ENCODE measurements around the gene RANBP10. TPM values are rescaled to one million over a fixed set of nuclear protein-coding genes. Genes with fewer than 3 reads are reported as not detected.

RANBP10 gene
- total and polyA plus RNA-seq, 9 of the 15 experiments (the other 6 are each of a cell fraction or from before 2014, with no cell fraction given): 0.61 to 19.3 (median 5.9) TPM

DNA sequence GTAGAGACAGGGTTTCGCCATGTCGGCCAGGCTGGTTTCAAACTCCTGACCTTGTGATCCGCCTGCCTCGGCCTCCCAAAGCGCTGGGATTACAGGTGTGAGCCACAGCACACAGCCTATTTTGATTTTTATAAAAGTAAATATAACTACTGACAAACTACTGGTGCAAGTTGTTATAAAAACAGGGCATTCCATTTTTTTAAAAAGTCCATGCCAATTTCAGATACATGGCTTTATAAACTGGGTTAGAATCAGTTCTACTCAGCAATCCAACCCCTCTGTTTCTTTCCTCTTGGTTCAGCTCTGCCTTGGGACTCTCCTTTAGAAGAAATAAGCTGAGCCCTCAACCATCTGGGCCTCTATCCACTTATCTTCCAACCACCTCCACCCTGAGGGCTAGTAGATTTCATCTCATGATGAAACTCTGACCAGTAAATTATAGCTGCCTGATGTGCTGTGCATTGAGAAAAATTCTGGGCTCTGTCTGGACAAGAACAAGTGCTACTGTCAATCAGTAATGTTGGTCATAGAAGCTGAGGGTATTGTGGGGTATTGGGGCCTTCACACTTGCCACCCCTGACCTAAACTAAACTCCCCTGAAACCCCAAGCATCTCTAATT, 10.2 kb downstream of the RANBP10 start (continued):
- TF ChIP-seq, protein P1, sequence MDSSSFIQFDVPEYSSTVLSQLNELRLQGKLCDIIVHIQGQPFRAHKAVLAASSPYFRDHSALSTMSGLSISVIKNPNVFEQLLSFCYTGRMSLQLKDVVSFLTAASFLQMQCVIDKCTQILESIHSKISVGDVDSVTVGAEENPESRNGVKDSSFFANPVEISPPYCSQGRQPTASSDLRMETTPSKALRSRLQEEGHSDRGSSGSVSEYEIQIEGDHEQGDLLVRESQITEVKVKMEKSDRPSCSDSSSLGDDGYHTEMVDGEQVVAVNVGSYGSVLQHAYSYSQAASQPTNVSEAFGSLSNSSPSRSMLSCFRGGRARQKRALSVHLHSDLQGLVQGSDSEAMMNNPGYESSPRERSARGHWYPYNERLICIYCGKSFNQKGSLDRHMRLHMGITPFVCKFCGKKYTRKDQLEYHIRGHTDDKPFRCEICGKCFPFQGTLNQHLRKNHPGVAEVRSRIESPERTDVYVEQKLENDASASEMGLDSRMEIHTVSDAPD (CRISPR knock-in tag; IDR thresholded peaks at IDR 0.05): no peak
- TF ChIP-seq CTBP1 (IDR thresholded peaks at IDR 0.05; ENCODE audit: borderline replicate concordance): no peak
- TF ChIP-seq, protein P2, sequence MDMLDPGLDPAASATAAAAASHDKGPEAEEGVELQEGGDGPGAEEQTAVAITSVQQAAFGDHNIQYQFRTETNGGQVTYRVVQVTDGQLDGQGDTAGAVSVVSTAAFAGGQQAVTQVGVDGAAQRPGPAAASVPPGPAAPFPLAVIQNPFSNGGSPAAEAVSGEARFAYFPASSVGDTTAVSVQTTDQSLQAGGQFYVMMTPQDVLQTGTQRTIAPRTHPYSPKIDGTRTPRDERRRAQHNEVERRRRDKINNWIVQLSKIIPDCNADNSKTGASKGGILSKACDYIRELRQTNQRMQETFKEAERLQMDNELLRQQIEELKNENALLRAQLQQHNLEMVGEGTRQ (CRISPR knock-in tag; IDR thresholded peaks at IDR 0.05): no peak
- TF ChIP-seq, protein P3, sequence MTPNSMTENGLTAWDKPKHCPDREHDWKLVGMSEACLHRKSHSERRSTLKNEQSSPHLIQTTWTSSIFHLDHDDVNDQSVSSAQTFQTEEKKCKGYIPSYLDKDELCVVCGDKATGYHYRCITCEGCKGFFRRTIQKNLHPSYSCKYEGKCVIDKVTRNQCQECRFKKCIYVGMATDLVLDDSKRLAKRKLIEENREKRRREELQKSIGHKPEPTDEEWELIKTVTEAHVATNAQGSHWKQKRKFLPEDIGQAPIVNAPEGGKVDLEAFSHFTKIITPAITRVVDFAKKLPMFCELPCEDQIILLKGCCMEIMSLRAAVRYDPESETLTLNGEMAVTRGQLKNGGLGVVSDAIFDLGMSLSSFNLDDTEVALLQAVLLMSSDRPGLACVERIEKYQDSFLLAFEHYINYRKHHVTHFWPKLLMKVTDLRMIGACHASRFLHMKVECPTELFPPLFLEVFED (CRISPR knock-in tag; conservative IDR thresholded peaks at IDR 0.05): no peak
- 0 out of 2 replicates have a peak, but pooled peaks have one; percentile 5 for TF ChIP-seq TCF3 (CRISPR knock-in tag; IDR thresholded peaks at IDR 0.05)
- TF ChIP-seq CREB3 (tag; conservative IDR thresholded peaks at IDR 0.05; ENCODE audit: low read depth): no peak
